WTC11 (cell line): ENCODE data around the gene RPA3. TPM values are rescaled to one million over a fixed set of nuclear protein-coding genes. Genes with fewer than 3 reads are reported as not detected.

Experiments used
- ATAC-seq: fragments of 200-7000 bp; cut with Tn5 transposase; 2 replicates; pipeline ENCODE4 v1.10.0; 2021; ENCODE audit warnings: mild to moderate bottlenecking, moderate library complexity
- CTCF ChIA-PET: fragments of 300-600 bp; sonication (Branson Sonifier 250); formaldehyde crosslinking; loops from one replicate; lab custom pipeline; 2021; ENCODE audit warnings: antibody characterized with exemption; lab: Charles Lee
- POLR2A ChIA-PET: fragments of 350-600 bp; sonication (Branson Sonifier 250); formaldehyde crosslinking; loops from one replicate; lab custom pipeline; 2021; ENCODE audit warnings: antibody characterized with exemption; lab: Charles Lee
- DNase-seq: peaks from one replicate; pipeline ENCODE4 v3.0.0; 2021; ENCODE audit warnings: low spot score
- H3K27ac Mint-ChIP-seq: 2 replicates; pipeline ENCODE4 v1.8.0; 2021; ENCODE audit warnings: mixed read lengths
- H3K27me3 Mint-ChIP-seq: 2 replicates; pipeline ENCODE4 v1.8.0; 2021; ENCODE audit warnings: low read depth, mild to moderate bottlenecking, moderate library complexity, mixed read lengths
- H3K36me3 Mint-ChIP-seq: 2 replicates; pipeline ENCODE4 v1.8.0; 2021; ENCODE audit warnings: mixed read lengths
- H3K4me1 Mint-ChIP-seq: 2 replicates; pipeline ENCODE4 v1.8.0; 2022; ENCODE audit warnings: mixed read lengths
- H3K4me3 Mint-ChIP-seq: 2 replicates; pipeline ENCODE4 v1.8.0; 2021; ENCODE audit warnings: mild to moderate bottlenecking, moderate library complexity, mixed read lengths
- H3K9me3 Mint-ChIP-seq: 2 replicates; pipeline ENCODE4 v1.8.0; 2021; ENCODE audit warnings: mixed read lengths
- ATF1 ChIP-seq: sonication (generic); formaldehyde crosslinking; IDR thresholded peaks from 2 replicates; pipeline ENCODE4 v1.8.1; 2023; ENCODE audit warnings: mild to moderate bottlenecking, moderate library complexity, missing genetic modification reagents
- CREM ChIP-seq: sonication (generic); formaldehyde crosslinking; IDR thresholded peaks from 2 replicates; pipeline ENCODE4 v1.8.1; 2022; ENCODE audit warnings: mild to moderate bottlenecking, missing genetic modification reagents, moderate library complexity
- E2F4 ChIP-seq: sonication (generic); formaldehyde crosslinking; IDR thresholded peaks from 2 replicates; pipeline ENCODE4 v1.8.1; 2022; ENCODE audit warnings: low read depth, mild to moderate bottlenecking, moderate library complexity, missing genetic modification reagents, borderline replicate concordance
- FOXJ3 ChIP-seq: sonication (generic); formaldehyde crosslinking; IDR thresholded peaks from 2 replicates; pipeline ENCODE4 v1.9.0; 2021; ENCODE audit warnings: missing genetic modification reagents, mild to moderate bottlenecking, borderline replicate concordance
- FOXK1 ChIP-seq: sonication (generic); formaldehyde crosslinking; IDR thresholded peaks from 2 replicates; pipeline ENCODE4 v1.8.0; 2022; ENCODE audit warnings: mild to moderate bottlenecking, moderate library complexity, missing genetic modification reagents
- GABPB1 ChIP-seq: sonication (generic); formaldehyde crosslinking; IDR thresholded peaks from 2 replicates; pipeline ENCODE4 v1.8.1; 2023; ENCODE audit warnings: mild to moderate bottlenecking, missing genetic modification reagents
- MAX ChIP-seq: sonication (generic); formaldehyde crosslinking; IDR thresholded peaks from 2 replicates; pipeline ENCODE4 v1.8.0; 2022; ENCODE audit warnings: mild to moderate bottlenecking, missing genetic modification reagents
- NFATC4 ChIP-seq: fragments of 250-450 bp; sonication (Bioruptor Pico); IDR thresholded peaks from 2 replicates; pipeline ENCODE4 v1.9.0; 2021; ENCODE audit warnings: mild to moderate bottlenecking
- OVOL2 ChIP-seq: fragments of 250-450 bp; sonication (Bioruptor Pico); IDR thresholded peaks from 2 replicates; pipeline ENCODE4 v1.9.0; 2021; ENCODE audit warnings: mild to moderate bottlenecking, borderline replicate concordance
- SMAD4 ChIP-seq: sonication (generic); formaldehyde crosslinking; IDR thresholded peaks from 2 replicates; pipeline ENCODE4 v1.8.0; 2022; ENCODE audit warnings: mild to moderate bottlenecking, missing genetic modification reagents
- TEAD1 ChIP-seq: sonication (generic); formaldehyde crosslinking; IDR thresholded peaks from 2 replicates; pipeline ENCODE4 v1.8.0; 2022; ENCODE audit warnings: mild to moderate bottlenecking, missing genetic modification reagents
- ZBTB43 ChIP-seq: sonication (generic); formaldehyde crosslinking; IDR thresholded peaks from 2 replicates; pipeline ENCODE4 v1.8.1; 2023; ENCODE audit warnings: mild to moderate bottlenecking, missing genetic modification reagents
- ZNF219 ChIP-seq: sonication (generic); formaldehyde crosslinking; IDR thresholded peaks from 2 replicates; pipeline ENCODE4 v1.8.0; 2023; ENCODE audit warnings: missing genetic modification reagents, mild to moderate bottlenecking, borderline replicate concordance
- ZNF317 ChIP-seq: sonication (generic); formaldehyde crosslinking; IDR thresholded peaks from 2 replicates; pipeline ENCODE4 v1.8.1; 2023; ENCODE audit warnings: low read depth, mild to moderate bottlenecking, moderate library complexity, missing genetic modification reagents, borderline replicate concordance
- total RNA-seq: library from RNA; stranded (reverse); gene quantifications from 3 replicates; pipeline ENCODE4 v1.2.3, GENCODE V29; 2021
- TF ChIP-seq, protein P1 (sequence below): fragments of 250-450 bp; sonication (Bioruptor Pico); IDR thresholded peaks from 2 replicates; pipeline ENCODE4 v1.9.0; 2021; ENCODE audit warnings: mild to moderate bottlenecking
- TF ChIP-seq, protein P2 (sequence below): sonication (generic); formaldehyde crosslinking; IDR thresholded peaks from 2 replicates; pipeline ENCODE4 v1.8.0; 2023; ENCODE audit warnings: mild to moderate bottlenecking, missing genetic modification reagents

RPA3 gene
- total RNA-seq, 1 experiment from 2014 or later: 97.8 TPM

- H3K9me3 Mint-ChIP-seq: peaks cover 4% of the 10 kb centered on the region; the same call in 1 of the 2 replicates
- ChIA-PET POLR2A (no interaction called here), CTCF (no interaction called here)
- no peak overlapping the region for H3K4me3 Mint-ChIP-seq
- H3K27me3 Mint-ChIP-seq: no peaks in the 10 kb centered on the region
- ATAC-seq (no peak), DNase-seq (no peak)
- TF ChIP-seq SMAD4 (CRISPR knock-in tag) (no peak), FOXK1 (CRISPR knock-in tag) (no peak), E2F4 (CRISPR knock-in tag) (no peak)
- H3K4me1 Mint-ChIP-seq: no peaks in the 10 kb centered on the region
- H3K36me3 Mint-ChIP-seq: peaks cover 4% of the 10 kb centered on the region; the same call in 1 of the 2 replicates
- H3K27ac Mint-ChIP-seq: no peak overlapping the region
Observed at GRCh38 chr7:7720193-7720592, 1.8 kb upstream of the RPA3 start.

GRCh38 chr7:7719236-7719635, 829 bp upstream of the RPA3 start:
- Mint-ChIP-seq H3K9me3 (peaks cover 4% of the 10 kb centered on the region; the same call in 1 of the 2 replicates), H3K4me1 (peaks cover 3% of the 10 kb centered on the region; the same call in 1 of the 2 replicates), H3K27ac (no peak overlapping the region), H3K4me3 (no peak overlapping the region), H3K36me3 (peaks cover 4% of the 10 kb centered on the region; the same call in 1 of the 2 replicates), H3K27me3 (no peaks in the 10 kb centered on the region)
- DNase-seq (no peak), ATAC-seq (no peak)
- ChIA-PET CTCF (interaction anchor here (0.7 kb wide), 1 partner anchor 38 kb away, joined by 3 read pairs; no protein-coding TSS in a partner anchor), POLR2A (no interaction called here)
- TF ChIP-seq CREM (no peak), GABPB1 (CRISPR knock-in tag) (peak; percentile 61; the same call in 1 of the 2 replicates)

DNA sequence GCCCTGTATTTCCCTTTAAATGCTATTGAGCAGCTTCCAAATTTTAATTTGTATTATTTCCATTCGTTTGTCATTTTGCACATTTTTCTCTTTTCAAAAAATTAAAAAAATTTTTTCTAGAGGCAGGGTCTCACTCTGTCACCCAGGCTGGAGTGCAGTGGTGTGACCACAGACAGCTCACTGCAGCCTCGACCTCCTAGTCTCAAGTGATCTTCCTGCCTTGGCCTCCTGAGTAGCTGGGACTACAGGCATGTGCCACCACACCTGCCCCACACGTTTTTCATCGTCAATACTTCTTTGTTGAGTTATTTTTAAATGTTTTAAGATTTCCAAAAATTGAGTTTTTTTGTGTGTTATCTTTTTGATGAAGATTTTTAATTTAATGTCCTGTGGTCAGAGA, 4.7 kb downstream of the RPA3 start:
- DNase-seq: no peak
- H3K4me3 Mint-ChIP-seq: no peak overlapping the region
- POLR2A ChIA-PET: no interaction called here
- no peak for TF ChIP-seq FOXJ3 (CRISPR knock-in tag)
- no peak for TF ChIP-seq SMAD4 (CRISPR knock-in tag)
- no peak for TF ChIP-seq ZBTB43 (CRISPR knock-in tag)
- TF ChIP-seq ATF1 (CRISPR knock-in tag): no peak
- TF ChIP-seq NFATC4 (CRISPR knock-in tag): no peak
- no peak for TF ChIP-seq ZNF317 (CRISPR knock-in tag)
- TF ChIP-seq, all 79 proteins: peak for 0
- CTCF ChIA-PET: interaction anchor here (0.7 to 1.5 kb wide), 2 partner anchors 32 to 33 kb away, joined by 3 to 5 read pairs; no protein-coding TSS in a partner anchor
- Mint-ChIP-seq H3K27me3 (no peaks in the 10 kb centered on the region), H3K27ac (no peak overlapping the region), H3K9me3 (no peaks in the 10 kb centered on the region), H3K36me3 (no peaks in the 10 kb centered on the region), H3K4me1 (peaks cover 16% of the 10 kb centered on the region)
- no peak for ATAC-seq

DNA sequence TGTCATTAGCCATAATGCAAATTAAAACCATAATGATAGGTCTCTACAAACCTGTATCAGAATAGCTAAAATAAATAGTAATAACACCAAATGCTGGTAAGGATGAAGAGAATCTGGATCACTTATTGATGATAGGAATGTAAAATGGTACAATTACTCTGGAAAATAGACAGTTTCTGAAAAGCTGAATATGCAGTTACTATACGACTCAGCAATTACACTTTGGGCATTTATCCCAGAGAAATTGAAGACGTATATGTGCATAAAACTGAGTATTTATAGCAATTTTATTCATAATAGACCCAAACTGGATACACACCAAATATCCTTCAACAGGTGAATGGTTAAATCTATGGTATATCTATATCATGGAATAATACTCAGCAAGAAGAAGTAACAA, 7.9 kb downstream of the RPA3 start:
- H3K4me3 Mint-ChIP-seq: no peak overlapping the region
- no peak for TF ChIP-seq ZNF219 (CRISPR knock-in tag)
- TF ChIP-seq, all 79 proteins: peak for 0
- ChIA-PET CTCF (no interaction called here), POLR2A (no interaction called here)
- peaks cover 38% of the 10 kb centered on the region for H3K4me1 Mint-ChIP-seq
- H3K27me3 Mint-ChIP-seq: no peaks in the 10 kb centered on the region
- ATAC-seq: no peak
- no peak for DNase-seq
- no peaks in the 10 kb centered on the region for H3K36me3 Mint-ChIP-seq
- H3K9me3 Mint-ChIP-seq: no peaks in the 10 kb centered on the region
- H3K27ac Mint-ChIP-seq: no peak overlapping the region

DNA sequence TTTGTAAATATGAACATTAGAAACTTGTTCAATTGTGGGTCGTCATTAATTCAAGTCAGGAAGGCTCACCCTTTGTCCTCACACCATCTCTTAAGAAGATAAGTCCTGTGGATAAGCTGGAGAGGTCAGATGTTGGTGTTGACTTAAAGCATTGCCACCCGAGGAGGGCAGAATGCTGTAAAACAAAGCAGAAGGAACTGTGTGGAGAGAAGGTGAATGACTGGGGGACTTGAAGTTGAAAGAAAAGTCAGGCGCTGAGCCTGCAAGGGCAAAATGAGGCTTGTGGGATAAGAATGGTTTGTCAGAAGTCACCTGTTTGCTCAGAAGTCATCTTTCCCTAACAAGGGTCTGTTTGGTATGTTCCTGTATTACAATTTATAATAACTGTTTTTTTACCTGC, 9.1 kb downstream of the RPA3 start:
- POLR2A ChIA-PET: no interaction called here
- peak overlapping the region; percentile 89 for H3K27ac Mint-ChIP-seq
- 0 out of 2 replicates have a peak overlapping the region, but pooled peaks have one; percentile 0 for H3K4me3 Mint-ChIP-seq
- DNase-seq: no peak
- CTCF ChIA-PET: interaction anchor here (1.0 to 2.1 kb wide), 2 partner anchors 28 to 261 kb away, joined by 3 to 6 read pairs; no protein-coding TSS in a partner anchor
- H3K9me3 Mint-ChIP-seq: no peaks in the 10 kb centered on the region
- H3K4me1 Mint-ChIP-seq: peaks cover 39% of the 10 kb centered on the region
- peak; percentile 96 for ATAC-seq
- H3K36me3 Mint-ChIP-seq: no peaks in the 10 kb centered on the region
- H3K27me3 Mint-ChIP-seq: no peaks in the 10 kb centered on the region
- TF ChIP-seq OVOL2 (CRISPR knock-in tag) (no peak), TEAD1 (no peak), MAX (CRISPR knock-in tag) (no peak)
- TF ChIP-seq, protein P1, sequence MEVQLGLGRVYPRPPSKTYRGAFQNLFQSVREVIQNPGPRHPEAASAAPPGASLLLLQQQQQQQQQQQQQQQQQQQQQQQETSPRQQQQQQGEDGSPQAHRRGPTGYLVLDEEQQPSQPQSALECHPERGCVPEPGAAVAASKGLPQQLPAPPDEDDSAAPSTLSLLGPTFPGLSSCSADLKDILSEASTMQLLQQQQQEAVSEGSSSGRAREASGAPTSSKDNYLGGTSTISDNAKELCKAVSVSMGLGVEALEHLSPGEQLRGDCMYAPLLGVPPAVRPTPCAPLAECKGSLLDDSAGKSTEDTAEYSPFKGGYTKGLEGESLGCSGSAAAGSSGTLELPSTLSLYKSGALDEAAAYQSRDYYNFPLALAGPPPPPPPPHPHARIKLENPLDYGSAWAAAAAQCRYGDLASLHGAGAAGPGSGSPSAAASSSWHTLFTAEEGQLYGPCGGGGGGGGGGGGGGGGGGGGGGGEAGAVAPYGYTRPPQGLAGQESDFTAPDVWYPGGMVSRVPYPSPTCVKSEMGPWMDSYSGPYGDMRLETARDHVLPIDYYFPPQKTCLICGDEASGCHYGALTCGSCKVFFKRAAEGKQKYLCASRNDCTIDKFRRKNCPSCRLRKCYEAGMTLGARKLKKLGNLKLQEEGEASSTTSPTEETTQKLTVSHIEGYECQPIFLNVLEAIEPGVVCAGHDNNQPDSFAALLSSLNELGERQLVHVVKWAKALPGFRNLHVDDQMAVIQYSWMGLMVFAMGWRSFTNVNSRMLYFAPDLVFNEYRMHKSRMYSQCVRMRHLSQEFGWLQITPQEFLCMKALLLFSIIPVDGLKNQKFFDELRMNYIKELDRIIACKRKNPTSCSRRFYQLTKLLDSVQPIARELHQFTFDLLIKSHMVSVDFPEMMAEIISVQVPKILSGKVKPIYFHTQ: no peak
- TF ChIP-seq, protein P2, sequence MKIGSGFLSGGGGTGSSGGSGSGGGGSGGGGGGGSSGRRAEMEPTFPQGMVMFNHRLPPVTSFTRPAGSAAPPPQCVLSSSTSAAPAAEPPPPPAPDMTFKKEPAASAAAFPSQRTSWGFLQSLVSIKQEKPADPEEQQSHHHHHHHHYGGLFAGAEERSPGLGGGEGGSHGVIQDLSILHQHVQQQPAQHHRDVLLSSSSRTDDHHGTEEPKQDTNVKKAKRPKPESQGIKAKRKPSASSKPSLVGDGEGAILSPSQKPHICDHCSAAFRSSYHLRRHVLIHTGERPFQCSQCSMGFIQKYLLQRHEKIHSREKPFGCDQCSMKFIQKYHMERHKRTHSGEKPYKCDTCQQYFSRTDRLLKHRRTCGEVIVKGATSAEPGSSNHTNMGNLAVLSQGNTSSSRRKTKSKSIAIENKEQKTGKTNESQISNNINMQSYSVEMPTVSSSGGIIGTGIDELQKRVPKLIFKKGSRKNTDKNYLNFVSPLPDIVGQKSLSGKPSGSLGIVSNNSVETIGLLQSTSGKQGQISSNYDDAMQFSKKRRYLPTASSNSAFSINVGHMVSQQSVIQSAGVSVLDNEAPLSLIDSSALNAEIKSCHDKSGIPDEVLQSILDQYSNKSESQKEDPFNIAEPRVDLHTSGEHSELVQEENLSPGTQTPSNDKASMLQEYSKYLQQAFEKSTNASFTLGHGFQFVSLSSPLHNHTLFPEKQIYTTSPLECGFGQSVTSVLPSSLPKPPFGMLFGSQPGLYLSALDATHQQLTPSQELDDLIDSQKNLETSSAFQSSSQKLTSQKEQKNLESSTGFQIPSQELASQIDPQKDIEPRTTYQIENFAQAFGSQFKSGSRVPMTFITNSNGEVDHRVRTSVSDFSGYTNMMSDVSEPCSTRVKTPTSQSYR (CRISPR knock-in tag): no peak
